Hepatocyte (in vitro differentiated cells): ENCODE data around the gene NEURL2. TPM values are rescaled to one million over a fixed set of nuclear protein-coding genes. Genes with fewer than 3 reads are reported as not detected.

Experiments
- DNase-seq: peaks from one replicate; pipeline ENCODE4 v3.0.0-alpha.2; 2016; ENCODE audit warnings: low spot score
- H2AFZ ChIP-seq: fragments of 200-600 bp; sonication (generic); 2 replicates; pipeline ENCODE4 v1.6.0; 2016; ENCODE audit warnings: antibody characterized with exemption, mild to moderate bottlenecking
- H3K27ac ChIP-seq: fragments of 200-600 bp; sonication (generic); 2 replicates; pipeline ENCODE4 v1.5.1; 2016; ENCODE audit warnings: mild to moderate bottlenecking
- H3K27me3 ChIP-seq: fragments of 200-600 bp; sonication (generic); 2 replicates; pipeline ENCODE4 v1.6.1; 2016
- H3K36me3 ChIP-seq: fragments of 200-600 bp; sonication (generic); replicated peaks from 2 replicates; pipeline ENCODE4 v1.5.1; 2016; ENCODE audit warnings: low read depth; ENCODE audit not compliant: insufficient read depth
- H3K4me1 ChIP-seq: fragments of 200-600 bp; sonication (generic); 2 replicates; pipeline ENCODE4 v1.5.1; 2016; ENCODE audit warnings: mild to moderate bottlenecking, moderate library complexity; ENCODE audit not compliant: insufficient read depth
- H3K4me2 ChIP-seq: fragments of 200-600 bp; sonication (generic); 2 replicates; pipeline ENCODE4 v1.6.0; 2016
- H3K4me3 ChIP-seq: fragments of 200-600 bp; sonication (generic); 2 replicates; pipeline ENCODE4 v1.5.1; 2016; ENCODE audit warnings: mild to moderate bottlenecking
- H3K79me2 ChIP-seq: fragments of 200-600 bp; sonication (generic); 2 replicates; pipeline ENCODE4 v1.6.0; 2017; ENCODE audit warnings: mild to moderate bottlenecking
- H3K9me2 ChIP-seq: fragments of 200-600 bp; sonication (generic); replicated peaks from 2 replicates; pipeline ENCODE4 v1.6.0; 2017; ENCODE audit warnings: mild to moderate bottlenecking; ENCODE audit not compliant: insufficient read depth
- H3K9me3 ChIP-seq: fragments of 200-600 bp; sonication (generic); 2 replicates; pipeline ENCODE4 v1.5.1; 2016; ENCODE audit warnings: low read depth, mild to moderate bottlenecking
- H4K20me1 ChIP-seq: fragments of 200-600 bp; sonication (generic); 2 replicates; pipeline ENCODE4 v1.6.0; 2016; ENCODE audit warnings: mild to moderate bottlenecking; ENCODE audit not compliant: insufficient read depth, poor library complexity, severe bottlenecking
- EZH2 ChIP-seq: fragments of 200-600 bp; sonication (generic); IDR thresholded peaks from 2 replicates; pipeline ENCODE4 v1.6.1; 2016; ENCODE audit warnings: antibody characterized with exemption, mild to moderate bottlenecking, borderline replicate concordance
- EZH2phosphoT487 ChIP-seq: fragments of 200-600 bp; sonication (generic); IDR thresholded peaks from one replicate; pipeline ENCODE4 v1.6.1; 2018; ENCODE audit warnings: antibody characterized with exemption, mild to moderate bottlenecking, low read depth, moderate library complexity; ENCODE audit not compliant: unreplicated experiment, severe bottlenecking
- WGBS: methylation state at CpG from one replicate; pipeline ENCODE4 v1.1.6; 2016; ENCODE audit warnings: low lambda C conversion rate; ENCODE audit errors: missing lambda C conversion rate; 5-methylcytosine and 5-hydroxymethylcytosine counted together
- polyA plus RNA-seq: library from polyadenylated mRNA; unstranded; fragments of >200 nt; fragmentation: Nextera tagmentation; extraction: Ambion mirVana; gene quantifications from 2 replicates; pipeline ENCODE4 v1.2.1, GENCODE V29; 2016
- total RNA-seq: library from RNA; depleted of rRNA; stranded (reverse); fragments of >200 nt; gene quantifications from 2 replicates; pipeline ENCODE4 v1.2.3, GENCODE V29; 2014
- TF ChIP-seq, protein P1 (sequence below): fragments of 200-600 bp; sonication (generic); IDR thresholded peaks from 2 replicates; pipeline ENCODE4 v1.5.1; 2016; ENCODE audit warnings: antibody characterized with exemption, mild to moderate bottlenecking; ENCODE audit not compliant: poor library complexity

NEURL2 gene
- total and polyA plus RNA-seq, 2 experiments from 2014 or later: 11.7 to 12.8 TPM

DNA sequence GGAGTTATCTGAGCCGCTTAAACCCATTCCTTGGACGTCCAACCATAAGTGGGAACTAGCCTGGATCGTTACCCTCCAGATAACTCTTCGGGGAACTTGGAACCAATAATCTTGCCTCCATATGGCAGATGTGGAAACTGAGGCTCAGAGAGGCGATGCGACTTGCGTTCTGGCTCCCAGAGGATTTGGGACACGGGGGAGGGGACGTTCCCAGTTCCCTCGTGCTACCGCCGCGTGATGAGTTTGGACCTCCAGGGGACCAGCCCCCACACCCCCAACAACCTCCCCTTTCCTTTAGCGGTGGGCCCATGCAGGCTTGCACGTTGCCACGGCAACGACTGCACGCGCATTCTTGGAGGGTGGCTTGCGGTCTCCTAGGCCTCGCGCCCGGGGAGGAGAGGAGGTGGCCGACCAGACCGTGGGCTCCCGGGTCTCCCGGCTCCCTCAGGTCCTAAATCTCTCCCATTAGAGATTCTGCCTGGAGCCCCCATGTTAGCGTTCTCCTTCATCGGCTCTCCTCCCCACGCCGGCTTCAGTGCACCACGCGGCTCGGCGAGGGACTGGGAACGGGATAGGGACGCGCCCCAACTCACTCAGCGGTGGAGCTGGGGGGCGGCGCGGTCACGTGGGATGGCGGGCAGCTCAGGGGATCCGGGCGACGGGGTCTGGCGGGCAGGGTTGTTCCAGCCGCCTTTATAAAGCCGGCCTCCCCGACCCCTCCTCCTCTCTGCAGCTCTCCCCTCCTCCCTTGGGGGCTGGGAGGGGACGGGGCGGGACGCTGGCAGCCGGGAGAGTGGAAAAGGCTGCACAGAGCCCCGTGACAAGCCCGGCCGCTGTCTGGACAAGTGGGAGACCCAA lies 20.7 kb upstream of the NEURL2 start, which contains the start of gene PLTP:
Gene PLTP, minus strand, starts transcription at position 670 of the 858 bp plus-strand sequence. CDS start 703 bp downstream, outside the sequence.
- TF ChIP-seq EZH2phosphoT487 (no peak), EZH2 (no peak)
- TF ChIP-seq, protein P1, sequence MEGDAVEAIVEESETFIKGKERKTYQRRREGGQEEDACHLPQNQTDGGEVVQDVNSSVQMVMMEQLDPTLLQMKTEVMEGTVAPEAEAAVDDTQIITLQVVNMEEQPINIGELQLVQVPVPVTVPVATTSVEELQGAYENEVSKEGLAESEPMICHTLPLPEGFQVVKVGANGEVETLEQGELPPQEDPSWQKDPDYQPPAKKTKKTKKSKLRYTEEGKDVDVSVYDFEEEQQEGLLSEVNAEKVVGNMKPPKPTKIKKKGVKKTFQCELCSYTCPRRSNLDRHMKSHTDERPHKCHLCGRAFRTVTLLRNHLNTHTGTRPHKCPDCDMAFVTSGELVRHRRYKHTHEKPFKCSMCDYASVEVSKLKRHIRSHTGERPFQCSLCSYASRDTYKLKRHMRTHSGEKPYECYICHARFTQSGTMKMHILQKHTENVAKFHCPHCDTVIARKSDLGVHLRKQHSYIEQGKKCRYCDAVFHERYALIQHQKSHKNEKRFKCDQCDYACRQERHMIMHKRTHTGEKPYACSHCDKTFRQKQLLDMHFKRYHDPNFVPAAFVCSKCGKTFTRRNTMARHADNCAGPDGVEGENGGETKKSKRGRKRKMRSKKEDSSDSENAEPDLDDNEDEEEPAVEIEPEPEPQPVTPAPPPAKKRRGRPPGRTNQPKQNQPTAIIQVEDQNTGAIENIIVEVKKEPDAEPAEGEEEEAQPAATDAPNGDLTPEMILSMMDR: no peak
- no peaks in the 10 kb centered on the region for H3K9me2 ChIP-seq
- H3K79me2 ChIP-seq: no peaks in the 10 kb centered on the region
- H2AFZ ChIP-seq: peak within 1 kb of the TSS; percentile 50
- no peaks in the 10 kb centered on the region for H3K9me3 ChIP-seq
- peaks cover 10% of the 10 kb centered on the region for H3K4me1 ChIP-seq
- H3K27ac ChIP-seq: peak within 1 kb of the TSS; percentile 73
- H3K4me3 ChIP-seq: peak within 1 kb of the TSS; percentile 49
- no peaks in the 10 kb centered on the region for H4K20me1 ChIP-seq
- peak; percentile 77 for DNase-seq
- H3K4me2 ChIP-seq: peak within 1 kb of the TSS; percentile 94
- H3K27me3 ChIP-seq: no peaks in the 10 kb centered on the region
- WGBS: 3% methylated on average over 35 of the region's 58 CpGs
- no peaks in the 10 kb centered on the region for H3K36me3 ChIP-seq

DNA sequence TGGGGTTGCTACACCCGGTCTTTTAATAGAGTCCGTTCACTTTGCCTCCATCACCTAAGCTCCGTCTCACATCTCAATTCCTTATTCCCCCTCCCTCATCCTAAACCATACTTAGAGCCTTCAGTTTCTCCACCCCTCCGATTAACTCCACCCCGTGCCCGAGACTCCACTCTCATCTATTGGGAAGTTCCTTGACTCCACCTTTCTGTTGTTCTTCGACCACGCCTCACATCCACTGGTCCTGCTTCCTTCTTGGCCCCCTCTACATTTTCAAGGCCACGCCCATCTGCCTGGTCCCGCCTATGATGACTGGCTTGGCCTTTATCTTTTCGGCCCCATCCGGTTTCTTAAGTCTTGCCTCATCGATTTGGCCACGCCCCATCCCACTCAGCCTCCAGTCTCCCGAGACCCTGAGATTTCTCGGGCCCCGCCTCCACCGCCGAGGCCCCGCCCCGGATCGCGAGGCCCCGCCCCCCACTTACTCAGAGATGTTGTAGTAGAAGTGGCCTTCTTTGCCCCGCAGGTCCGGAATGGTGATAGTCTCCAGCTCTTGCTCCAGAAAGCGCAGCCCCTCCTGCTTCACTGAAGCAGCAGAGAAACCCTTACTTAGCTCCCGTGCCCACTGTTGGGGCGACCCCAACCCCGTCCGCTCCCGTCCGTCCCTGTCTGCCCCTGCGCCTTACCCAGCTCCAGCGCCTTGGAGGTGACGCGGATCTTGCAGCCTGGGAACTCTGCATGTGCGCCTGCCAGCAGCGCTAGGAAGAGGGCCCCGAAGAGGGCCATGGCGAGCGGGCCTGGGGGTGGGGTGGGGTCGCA lies 19.9 kb upstream of the NEURL2 start:
- DNase-seq: peak; percentile 98
- Histone ChIP-seq H4K20me1 (no peaks in the 10 kb centered on the region), H3K27ac (peak overlapping the region; percentile 73), H3K4me3 (peak overlapping the region; percentile 49), H3K79me2 (no peaks in the 10 kb centered on the region), H3K4me2 (peak overlapping the region; percentile 94), H3K27me3 (no peaks in the 10 kb centered on the region), H3K9me3 (no peaks in the 10 kb centered on the region), H3K9me2 (no peaks in the 10 kb centered on the region), H2AFZ (peak overlapping the region; percentile 50), H3K4me1 (peaks cover 10% of the 10 kb centered on the region), H3K36me3 (no peaks in the 10 kb centered on the region)
- TF ChIP-seq, protein P1: no peak
- TF ChIP-seq EZH2 (no peak), EZH2phosphoT487 (no peak)
- 7% methylated on average over 38 of the region's 43 CpGs for WGBS

DNA sequence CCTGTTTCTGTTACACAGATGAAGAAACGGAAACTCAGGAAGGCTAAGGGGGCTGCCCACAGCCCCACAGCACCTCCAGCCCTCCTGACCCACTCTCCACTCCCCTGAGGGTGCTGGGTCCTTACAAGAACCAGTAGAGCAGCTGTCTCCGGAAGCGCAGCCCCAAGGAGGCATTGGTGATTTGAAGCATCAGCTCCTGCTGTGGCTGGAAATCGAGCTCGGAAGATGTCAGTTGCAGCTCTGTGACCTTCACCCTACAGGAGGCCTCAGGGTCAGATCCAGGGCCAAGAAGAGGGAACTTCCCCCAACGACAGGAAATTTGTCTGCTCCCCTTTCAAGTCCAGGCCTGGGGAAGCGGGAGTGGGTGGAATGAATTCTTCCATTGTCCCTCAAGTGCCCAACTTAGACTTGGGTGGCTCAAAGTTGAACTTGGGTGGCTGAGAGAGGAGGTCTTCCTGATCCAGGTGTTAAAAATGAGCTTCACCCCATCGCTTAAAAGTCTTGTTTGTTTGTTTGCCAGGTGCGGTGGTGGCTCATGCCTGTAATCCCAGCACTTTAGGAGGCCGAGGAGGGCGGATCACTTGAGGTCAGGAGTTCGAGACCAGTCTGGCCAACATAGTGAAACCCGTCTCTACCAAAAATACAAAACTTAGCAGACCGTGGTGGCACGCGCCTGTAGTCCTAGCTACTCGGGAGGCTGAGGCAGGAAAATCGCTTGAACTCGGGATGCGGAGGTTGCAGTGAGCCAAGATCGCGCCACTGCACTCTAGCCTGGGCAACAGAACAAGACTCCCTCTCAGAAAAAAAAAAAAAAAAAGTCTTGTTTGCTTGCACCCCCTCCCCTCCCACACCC lies 19.0 kb upstream of the NEURL2 start:
- H3K4me3 ChIP-seq: no peak overlapping the region

More for the DNA sequence above, 19.0 kb upstream of the NEURL2 start:
- H3K4me1 ChIP-seq: peaks cover 10% of the 10 kb centered on the region
- no peaks in the 10 kb centered on the region for H4K20me1 ChIP-seq
- no peaks in the 10 kb centered on the region for H3K79me2 ChIP-seq
- H3K9me2 ChIP-seq: no peaks in the 10 kb centered on the region
- no peaks in the 10 kb centered on the region for H3K9me3 ChIP-seq
- WGBS: 83% methylated on average over 17 of the region's 22 CpGs
- H3K27me3 ChIP-seq: no peaks in the 10 kb centered on the region
- no peak for TF ChIP-seq EZH2
- no peak for TF ChIP-seq EZH2phosphoT487
- TF ChIP-seq, protein P1: no peak
- H3K27ac ChIP-seq: peak overlapping the region; percentile 11
- no peaks in the 10 kb centered on the region for H3K36me3 ChIP-seq
- H2AFZ ChIP-seq: no peak overlapping the region
- no peak for DNase-seq
- peak overlapping the region; percentile 45 for H3K4me2 ChIP-seq
